HT1080 (cell line): ENCODE data around the gene CDKN3. TPM values are rescaled to one million over a fixed set of nuclear protein-coding genes. Genes with fewer than 3 reads are reported as not detected.
"Not testable (repeated sequence)": the region's sequence is repeated elsewhere in the genome, so short reads cannot be mapped to it uniquely, and the experiment has no call there.

Source experiments
- DNase-seq: peaks from one replicate; pipeline ENCODE4 v3.0.0-alpha.2; 2015; ENCODE audit warnings: low read depth
- total RNA-seq: library from RNA; depleted of rRNA; stranded (reverse); fragments of >200 nt; shearing (Covaris generic); gene quantifications from 2 replicates; pipeline ENCODE4 v1.2.3, GENCODE V29; 2014; rRNA removed

Gene CDKN3
- total RNA-seq, 1 experiment from 2014 or later, result 146 TPM

DNA sequence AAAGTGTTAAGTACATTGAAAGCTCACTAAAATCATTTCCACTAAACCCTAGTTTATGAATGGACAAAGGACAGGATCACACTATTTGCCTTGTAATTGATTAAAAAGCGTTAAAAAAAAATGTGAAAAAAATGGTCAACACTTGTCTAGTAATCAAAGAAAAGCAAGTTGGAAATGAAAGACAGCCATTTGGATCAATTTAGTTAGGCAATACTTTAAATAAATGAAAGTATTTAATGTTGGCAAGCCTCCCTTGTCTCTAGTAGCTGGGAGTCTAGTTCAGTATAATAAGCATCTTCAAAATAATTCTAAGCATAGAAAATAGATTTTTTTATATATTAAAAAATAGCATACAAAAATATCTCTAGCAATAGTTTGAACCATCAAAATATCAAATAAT, 58.6 kb downstream of the CDKN3 start:
- DNase-seq, result no peak

DNA sequence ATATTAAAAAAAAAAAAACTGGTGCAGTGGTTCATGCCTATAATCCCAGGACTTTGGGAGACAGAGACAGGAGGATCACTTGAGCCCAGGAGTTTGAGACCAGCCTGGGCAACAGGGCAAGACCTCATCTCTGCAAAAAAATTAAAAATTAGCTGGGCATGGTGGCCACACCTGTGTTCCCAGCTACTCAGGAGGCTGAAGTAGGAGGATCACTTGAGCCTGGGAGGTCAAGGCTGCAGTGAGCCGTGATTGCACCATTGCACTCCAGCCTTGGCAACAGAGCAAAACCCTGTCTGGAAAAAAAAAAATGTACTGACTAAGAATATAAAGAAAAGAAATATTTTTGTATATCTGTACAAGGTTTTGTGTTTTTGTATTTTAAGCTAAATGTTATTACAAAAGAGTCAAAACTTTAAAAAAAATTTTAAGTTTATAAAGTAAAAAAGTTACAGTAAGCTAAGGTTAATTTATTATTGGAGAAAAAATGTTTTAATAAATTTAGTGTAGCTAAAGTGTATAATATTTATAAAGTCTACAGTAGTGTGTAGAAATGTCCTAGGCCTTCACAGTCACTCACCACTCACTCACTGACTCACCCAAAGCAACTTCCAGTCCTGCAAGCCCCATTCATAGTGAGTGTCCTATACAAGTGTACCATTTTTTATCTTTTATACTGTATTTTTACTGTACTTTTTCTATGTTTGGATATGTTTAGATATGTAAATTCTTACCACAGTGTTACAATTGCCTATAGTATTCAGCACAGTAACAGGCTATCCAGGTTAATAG, 60.2 kb downstream of the CDKN3 start:
- DNase-seq, result peak; percentile 37

DNA sequence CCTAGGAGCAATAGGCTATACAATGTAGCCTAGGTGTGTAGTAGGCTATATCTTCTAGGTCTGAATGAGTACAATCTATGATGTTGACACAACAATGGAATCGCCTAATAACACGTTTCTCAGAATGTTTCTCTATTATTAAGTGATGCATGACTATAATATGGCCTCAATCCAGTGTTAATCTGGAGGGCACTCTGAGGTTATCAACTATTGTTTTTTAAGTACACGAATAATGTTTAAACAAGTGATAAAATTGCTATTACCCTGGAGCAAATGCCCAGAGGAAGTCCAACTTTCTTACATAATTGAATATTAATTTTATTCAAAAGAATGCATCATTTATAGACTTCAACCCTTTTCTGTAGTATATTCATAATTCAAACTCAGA, 60.8 kb downstream of the CDKN3 start:
- no peak for DNase-seq

DNA sequence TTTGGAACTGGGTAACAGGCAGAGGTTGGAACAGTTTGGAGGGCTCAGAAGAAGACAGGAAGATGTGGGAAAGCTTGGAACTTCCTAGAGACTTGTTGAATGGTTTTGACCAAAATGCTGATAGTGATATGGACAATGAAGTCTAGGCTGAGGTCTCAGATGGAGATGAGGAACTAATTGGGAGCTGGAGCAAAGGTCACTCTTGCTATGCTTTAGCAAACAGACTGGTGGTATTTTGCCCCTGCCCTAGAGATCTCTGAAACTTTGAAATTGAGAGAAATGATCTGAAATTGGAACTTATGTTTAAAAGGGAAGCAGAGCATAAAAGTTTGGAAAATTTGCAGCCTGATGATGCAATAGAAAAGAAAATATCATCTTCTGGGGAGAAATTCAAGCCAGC, 61.7 kb downstream of the CDKN3 start:
- not testable (repeated sequence) for DNase-seq

DNA sequence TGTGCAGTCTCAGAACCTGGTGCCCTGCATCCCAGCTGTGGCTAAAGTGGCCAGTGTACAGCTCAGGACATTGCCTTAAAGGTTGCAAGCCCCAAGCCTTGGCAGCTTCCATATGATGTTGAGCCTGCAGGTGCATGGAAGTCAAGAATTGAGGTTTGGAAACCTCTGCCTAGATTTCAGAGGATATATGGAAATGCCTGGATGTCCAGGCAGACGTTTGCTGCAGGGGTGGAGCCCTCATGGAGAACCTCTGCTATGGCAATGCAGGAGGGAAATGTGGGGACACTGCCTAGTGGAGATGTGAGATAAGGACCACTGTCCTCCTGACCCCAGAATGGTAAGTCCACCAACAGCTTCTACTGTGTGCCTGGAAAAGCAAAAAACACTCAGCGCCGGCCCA, 62.3 kb downstream of the CDKN3 start:
- DNase-seq, result no peak

DNA sequence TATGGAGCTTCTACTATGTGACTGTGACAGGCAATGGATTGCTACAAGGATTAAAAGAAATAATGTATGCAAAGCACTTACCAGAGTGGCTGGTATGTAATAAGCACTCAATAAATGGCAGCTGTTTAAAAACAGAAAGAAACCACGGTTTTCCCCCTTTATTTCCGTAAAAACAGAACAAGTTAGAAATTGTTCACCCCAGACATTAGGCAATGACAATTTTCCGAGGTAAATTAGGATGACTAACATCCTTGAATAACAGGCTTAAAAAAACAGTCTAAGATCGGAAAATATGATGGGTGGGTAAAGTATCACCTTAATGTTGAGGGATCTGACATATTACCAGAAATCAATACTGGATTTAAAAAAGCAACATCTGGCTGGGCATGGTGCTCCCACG, 65.2 kb downstream of the CDKN3 start:
- DNase-seq, result no peak

DNA sequence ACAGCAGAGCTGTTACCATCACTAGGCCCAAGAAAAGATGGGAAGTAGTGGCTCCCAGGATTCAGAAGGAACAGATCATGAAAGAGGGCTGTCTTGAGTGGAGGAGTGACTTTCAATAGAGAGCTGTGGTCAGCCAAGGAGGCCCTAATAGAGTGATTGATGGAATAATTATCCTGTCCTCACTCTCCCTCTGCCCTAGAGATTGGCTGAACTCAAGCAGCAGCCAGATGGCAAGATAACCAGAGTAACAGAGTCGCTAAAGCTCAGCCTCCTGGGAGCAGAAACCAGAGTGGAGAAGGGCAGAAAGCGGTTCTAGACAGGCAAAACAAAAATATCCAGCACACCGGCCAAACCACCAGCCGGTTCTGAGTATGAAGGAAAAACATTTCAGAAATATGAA, 68.8 kb downstream of the CDKN3 start:
- no peak for DNase-seq

DNA sequence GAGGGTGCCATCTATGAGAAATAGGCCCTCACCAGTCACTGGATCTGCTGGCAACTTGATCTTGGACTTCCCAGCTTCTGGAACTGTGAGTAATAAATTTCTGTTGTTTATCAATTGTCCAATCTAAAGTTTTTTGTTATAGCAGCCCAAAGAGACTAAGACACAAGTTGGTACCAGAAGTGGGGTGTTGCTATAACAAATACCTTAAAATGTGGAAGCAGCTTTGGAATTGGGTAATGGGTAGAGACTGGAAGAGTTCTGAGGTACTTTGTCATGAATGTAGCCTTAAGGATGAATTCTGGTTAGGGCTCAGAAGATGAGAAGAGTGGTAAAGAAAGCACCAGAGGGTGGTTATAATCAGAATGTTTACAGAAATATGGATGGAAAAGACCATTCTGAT, 70.5 kb downstream of the CDKN3 start:
- DNase-seq, result no peak

Other genes starting within 250 kb of the CDKN3 start
- gene CNIH1, start 44.4 kb downstream of the CDKN3 start, total RNA-seq, result 117 and 172 TPM in 2 replicates
- gene GMFB, start 92.0 kb downstream of the CDKN3 start, total RNA-seq, result 132 and 134 TPM in 2 replicates
- 6.3 and 8.5 TPM in 2 replicates for gene CGRRF1, start 112.9 kb downstream of the CDKN3 start, total RNA-seq
- 10.0 and 16.3 TPM in 2 replicates for gene SAMD4A, start 170.1 kb downstream of the CDKN3 start, total RNA-seq